HCT116 (cell line): ENCODE results near the gene MALL. TPM values are rescaled to one million over a fixed set of nuclear protein-coding genes. Genes with fewer than 3 reads are reported as not detected.
"Not testable (repeated sequence)": the region's sequence is repeated elsewhere in the genome, so short reads cannot be mapped to it uniquely, and the experiment has no call there.

Experiments used
- ATAC-seq: fragments of 200-7000 bp; cut with Tn5 transposase; 2 replicates; pipeline ENCODE4 v1.9.1; 2020; ENCODE audit warnings: mild to moderate bottlenecking, moderate library complexity
- BruUV-seq: library from RNA; stranded (reverse); fragments of 400-500 nt; replicated peaks from 2 replicates; lab custom pipeline; 2021; lab: Mats Ljungman, UMichigan
- CTCF ChIA-PET: fragments of 300-600 bp; sonication (Branson Sonifier 250); formaldehyde crosslinking; loops from one replicate; lab custom pipeline; 2021; ENCODE audit warnings: antibody characterized with exemption; lab: Charles Lee
- POLR2A ChIA-PET: fragments of 300-600, 350-600 bp; sonication (Branson Sonifier 250); formaldehyde crosslinking; loops from one replicate; lab custom pipeline; 2021; ENCODE audit warnings: antibody characterized with exemption; lab: Charles Lee
- RAD21 ChIA-PET, 2 experiments: fragments of 300-600 bp; sonication (Branson Sonifier 250); formaldehyde crosslinking; loops; one replicate each; lab custom pipeline; 2023; ENCODE audit warnings: low total read pairs in 2 of 2; ENCODE audit not compliant: uncharacterized antibody in 2 of 2, unreplicated experiment in 2 of 2, low non-redundant PET in 1 of 2; lab: Charles Lee
- DNase-seq: peaks from one replicate; pipeline ENCODE4 v3.0.0-alpha.2; 2010; ENCODE audit warnings: low read depth, low spot score
- H2AFZ ChIP-seq: fragments of 200-600 bp; shearing (Covaris generic), sonication (generic); 2 replicates; pipeline ENCODE4 v1.6.1; 2017; ENCODE audit warnings: low read depth, mixed run types, mixed read lengths, antibody characterized with exemption, low read length; ENCODE audit not compliant: poor library complexity, severe bottlenecking
- H3K27ac ChIP-seq: 2 replicates; pipeline ENCODE4 v1.5.1; 2012; ENCODE audit warnings: low read depth, low read length
- H3K27me3 ChIP-seq: fragments of 200-600 bp; sonication (generic); 2 replicates; pipeline ENCODE4 v1.6.1; 2016; ENCODE audit warnings: mixed run types, low read length, mixed read lengths; ENCODE audit not compliant: insufficient read depth
- H3K36me3 ChIP-seq, 2 experiments: fragments of 200-500 bp in 1 of 2; fragments of 200-600 bp in 1 of 2; sonication (Bioruptor generic) in 1 of 2; sonication (generic) in 1 of 2; 2 replicates each; pipeline versions ENCODE4 v1.5.1 to v1.6.1; 2014 to 2016; ENCODE audit warnings: low read length in 2 of 2, inconsistent platforms in 1 of 2, mixed read lengths in 1 of 2, mixed run types in 1 of 2; ENCODE audit not compliant: insufficient read depth in 2 of 2, control insufficient read depth in 1 of 2
- H3K4me1 ChIP-seq, 2 experiments: fragments of 200-600 bp in 1 of 2; sonication (generic) in 1 of 2; 2 replicates each; pipeline versions ENCODE4 v1.5.1 to v1.6.1; 2012 to 2017; ENCODE audit warnings: low read length in 2 of 2, inconsistent platforms in 1 of 2, mild to moderate bottlenecking in 1 of 2, mixed read lengths in 1 of 2, mixed run types in 1 of 2, moderate library complexity in 1 of 2; ENCODE audit not compliant: insufficient read depth in 2 of 2, control insufficient read depth in 1 of 2
- H3K4me2 ChIP-seq: fragments of 200-600 bp; sonication (generic); 2 replicates; pipeline ENCODE4 v1.6.1; 2017; ENCODE audit warnings: mixed run types, low read length, mixed read lengths
- H3K4me3 ChIP-seq, 2 experiments: fragments of 200-600 bp in 1 of 2; sonication (generic) in 1 of 2; replicated peaks in 1 of 2; 2 replicates each; pipeline ENCODE4 v1.5.1; 2011 to 2016; ENCODE audit warnings: low read length in 2 of 2, control low read depth in 1 of 2, low read depth in 1 of 2, mild to moderate bottlenecking in 1 of 2, mixed read lengths in 1 of 2, mixed run types in 1 of 2
- H3K79me2 ChIP-seq: fragments of 200-600 bp; sonication (generic); 2 replicates; pipeline ENCODE4 v1.6.1; 2017; ENCODE audit warnings: mild to moderate bottlenecking, mixed run types, low read length, moderate library complexity, mixed read lengths; ENCODE audit not compliant: insufficient read depth
- H3K9ac ChIP-seq: fragments of 200-600 bp; sonication (generic); 2 replicates; pipeline ENCODE4 v1.6.1; 2016; ENCODE audit warnings: low read length, mixed read lengths
- H3K9me2 ChIP-seq: fragments of 200-600 bp; sonication (generic), shearing (Covaris generic); 2 replicates; pipeline ENCODE4 v1.6.1; 2017; ENCODE audit warnings: mixed run types, mild to moderate bottlenecking, moderate library complexity; ENCODE audit not compliant: insufficient read depth
- H3K9me3 ChIP-seq, 2 experiments: fragments of 200-500 bp in 1 of 2; fragments of 200-600 bp in 1 of 2; sonication (Bioruptor generic) in 1 of 2; sonication (generic) in 1 of 2; 2 replicates each; pipeline ENCODE4 v1.6.1; 2014 to 2017; ENCODE audit warnings: low read length in 2 of 2, mixed read lengths in 2 of 2, inconsistent platforms in 1 of 2, low read depth in 1 of 2, mild to moderate bottlenecking in 1 of 2, mixed run types in 1 of 2, moderate library complexity in 1 of 2; ENCODE audit not compliant: control insufficient read depth in 1 of 2, insufficient read depth in 1 of 2
- H4K20me1 ChIP-seq: fragments of 200-600 bp; sonication (generic), shearing (Covaris generic); 2 replicates; pipeline ENCODE4 v1.6.1; 2017; ENCODE audit warnings: mixed run types, mild to moderate bottlenecking, moderate library complexity; ENCODE audit not compliant: insufficient read depth
- CBX3 ChIP-seq: IDR thresholded peaks from 2 replicates; pipeline ENCODE4 v1.6.1; 2012; ENCODE audit warnings: low read depth
- CEBPB ChIP-seq: IDR thresholded peaks from 2 replicates; pipeline ENCODE4 v1.6.1; 2012; ENCODE audit warnings: low read depth
- ELF1 ChIP-seq: IDR thresholded peaks from 2 replicates; pipeline ENCODE4 v1.6.1; 2012; ENCODE audit warnings: low read depth, borderline replicate concordance
- EZH2phosphoT487 ChIP-seq: fragments of 200-600 bp; IDR thresholded peaks from 2 replicates; pipeline ENCODE4 v1.6.1; 2018; ENCODE audit warnings: antibody characterized with exemption, borderline replicate concordance
- FOSL1 ChIP-seq: IDR thresholded peaks from 2 replicates; pipeline ENCODE4 v1.6.1; 2012; ENCODE audit warnings: low read depth
- JUND ChIP-seq: IDR thresholded peaks from 2 replicates; pipeline ENCODE4 v1.6.1; 2012
- POLR2A ChIP-seq: IDR thresholded peaks from 2 replicates; pipeline ENCODE4 v1.7.0; 2011; ENCODE audit warnings: borderline replicate concordance; ENCODE audit not compliant: insufficient read depth, insufficient read length; ENCODE audit errors: extremely low read depth
- POLR2AphosphoS5 ChIP-seq: IDR thresholded peaks from 2 replicates; pipeline ENCODE4 v1.6.1; 2011; ENCODE audit warnings: mild to moderate bottlenecking, low read depth, low read length, moderate library complexity
- RAD21 ChIP-seq: IDR thresholded peaks from 2 replicates; pipeline ENCODE4 v1.6.1; 2012; ENCODE audit warnings: low read depth, mild to moderate bottlenecking
- SP1 ChIP-seq: IDR thresholded peaks from 2 replicates; pipeline ENCODE4 v1.6.1; 2012; ENCODE audit warnings: low read depth
- SRF ChIP-seq: IDR thresholded peaks from 2 replicates; pipeline ENCODE4 v1.6.1; 2012; ENCODE audit warnings: low read depth
- TCF7L2 ChIP-seq: IDR thresholded peaks from 2 replicates; pipeline ENCODE4 v1.7.0; 2011; ENCODE audit warnings: borderline replicate concordance, inconsistent platforms; ENCODE audit not compliant: insufficient read depth, insufficient read length; ENCODE audit errors: extremely low read depth
- YY1 ChIP-seq: IDR thresholded peaks from 2 replicates; pipeline ENCODE4 v1.6.1; 2011; ENCODE audit warnings: low read length, low read depth, moderate library complexity, mild to moderate bottlenecking; ENCODE audit not compliant: insufficient replicate concordance; ENCODE audit errors: extremely low read depth
- intact Hi-C: fragments of 100-400 bp; cut with micrococcal nuclease; formaldehyde crosslinking; loops from 2 replicates; pipeline ENCODE4 v1.10.0; 2022
- total RNA-seq: library from RNA; stranded (reverse); gene quantifications from one replicate; pipeline ENCODE4 v1.2.1, GENCODE V29; 2021; ENCODE audit not compliant: unreplicated experiment
- TF ChIP-seq, protein P1 (sequence below): IDR thresholded peaks from 2 replicates; pipeline ENCODE4 v1.6.1; 2011; ENCODE audit warnings: mild to moderate bottlenecking, low read length, moderate library complexity; ENCODE audit not compliant: insufficient replicate concordance; ENCODE audit errors: extremely low read depth
- TF ChIP-seq, protein P2 (sequence below): IDR thresholded peaks from 2 replicates; pipeline ENCODE4 v1.6.1; 2012
- TF ChIP-seq, protein P3 (sequence below), 3 experiments: fragments of 200-600 bp in 1 of 3; sonication (generic) in 1 of 3; IDR thresholded peaks in 2 of 3; conservative IDR thresholded peaks in 1 of 3; 2 replicates each; pipeline ENCODE4 v1.5.1; 2012 to 2017; ENCODE audit warnings: low read depth in 2 of 3, low read length in 2 of 3, antibody characterized with exemption in 1 of 3, borderline replicate concordance in 1 of 3, control low read depth in 1 of 3, mild to moderate bottlenecking in 1 of 3, mixed read lengths in 1 of 3, mixed run types in 1 of 3, moderate library complexity in 1 of 3; ENCODE audit not compliant: insufficient read depth in 1 of 3

Gene MALL
- total RNA-seq, 1 experiment from 2014 or later = 223 TPM

DNA sequence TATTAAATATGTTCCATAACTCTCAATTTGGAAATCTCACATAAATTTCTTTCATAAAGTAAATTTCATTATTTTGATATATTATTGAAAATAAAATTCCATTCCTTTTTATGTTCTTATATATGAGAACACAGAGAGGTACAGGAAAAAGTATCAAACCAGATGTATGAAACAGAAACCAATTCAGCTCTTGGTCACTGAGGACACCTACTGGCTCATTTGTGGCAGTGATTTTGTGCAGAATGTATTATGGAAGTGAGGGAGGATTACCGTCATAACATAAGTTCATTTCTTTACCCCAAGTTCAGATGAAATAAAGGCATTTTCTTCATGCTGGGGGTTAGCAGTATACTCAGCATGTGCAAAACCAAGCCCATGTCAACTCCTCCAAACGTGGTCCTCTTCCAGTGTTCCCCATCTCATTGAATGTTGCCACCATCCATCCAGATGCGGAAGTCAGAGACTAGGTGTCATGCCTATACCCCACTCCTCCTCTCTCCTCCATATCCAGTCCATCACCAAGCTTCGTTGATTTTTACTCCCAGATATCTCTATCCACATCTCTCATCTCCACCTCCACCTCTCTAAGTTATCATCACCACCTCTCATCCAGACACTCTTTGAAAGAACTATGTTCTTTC, 41.7 kb upstream of the MALL start:
- H3K4me3 ChIP-seq = no peak overlapping the region
- H4K20me1 ChIP-seq = no peaks in the 10 kb centered on the region
- intact Hi-C loops = loop anchor here (2.0 kb wide), 1 partner anchor 42 kb away; the partner anchor contains the start of gene MALL
- peaks cover 0 to 9% of the 10 kb centered on the region in 2 experiments; a peak in 1 of 4 replicates for H3K4me1 ChIP-seq
- no peaks in the 10 kb centered on the region for H3K27me3 ChIP-seq
- POLR2A ChIA-PET = no interaction called here
- H3K9me3 ChIP-seq = peaks cover 0 to 26% of the 10 kb centered on the region in 2 experiments; a peak in 1 of 4 replicates
- ATAC-seq = peak; percentile 93
- H3K9ac ChIP-seq = no peak overlapping the region
- TF ChIP-seq CBX3 (peak; percentile 53; the same call in 1 of the 2 replicates), SRF (no peak), POLR2A (no peak), SP1 (no peak), TCF7L2 (no peak), JUND (no peak), RAD21 (peak; percentile 96), POLR2AphosphoS5 (no peak), EZH2phosphoT487 (no peak), FOSL1 (no peak), YY1 (no peak), CEBPB (no peak), ELF1 (no peak; the same call in 1 of the 2 replicates)
- TF ChIP-seq, protein P1, sequence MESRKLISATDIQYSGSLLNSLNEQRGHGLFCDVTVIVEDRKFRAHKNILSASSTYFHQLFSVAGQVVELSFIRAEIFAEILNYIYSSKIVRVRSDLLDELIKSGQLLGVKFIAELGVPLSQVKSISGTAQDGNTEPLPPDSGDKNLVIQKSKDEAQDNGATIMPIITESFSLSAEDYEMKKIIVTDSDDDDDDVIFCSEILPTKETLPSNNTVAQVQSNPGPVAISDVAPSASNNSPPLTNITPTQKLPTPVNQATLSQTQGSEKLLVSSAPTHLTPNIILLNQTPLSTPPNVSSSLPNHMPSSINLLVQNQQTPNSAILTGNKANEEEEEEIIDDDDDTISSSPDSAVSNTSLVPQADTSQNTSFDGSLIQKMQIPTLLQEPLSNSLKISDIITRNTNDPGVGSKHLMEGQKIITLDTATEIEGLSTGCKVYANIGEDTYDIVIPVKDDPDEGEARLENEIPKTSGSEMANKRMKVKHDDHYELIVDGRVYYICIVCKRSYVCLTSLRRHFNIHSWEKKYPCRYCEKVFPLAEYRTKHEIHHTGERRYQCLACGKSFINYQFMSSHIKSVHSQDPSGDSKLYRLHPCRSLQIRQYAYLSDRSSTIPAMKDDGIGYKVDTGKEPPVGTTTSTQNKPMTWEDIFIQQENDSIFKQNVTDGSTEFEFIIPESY = no peak
- TF ChIP-seq, protein P2, sequence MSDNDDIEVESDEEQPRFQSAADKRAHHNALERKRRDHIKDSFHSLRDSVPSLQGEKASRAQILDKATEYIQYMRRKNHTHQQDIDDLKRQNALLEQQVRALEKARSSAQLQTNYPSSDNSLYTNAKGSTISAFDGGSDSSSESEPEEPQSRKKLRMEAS = no peak; the same call in 1 of the 2 replicates
- TF ChIP-seq, protein P3, sequence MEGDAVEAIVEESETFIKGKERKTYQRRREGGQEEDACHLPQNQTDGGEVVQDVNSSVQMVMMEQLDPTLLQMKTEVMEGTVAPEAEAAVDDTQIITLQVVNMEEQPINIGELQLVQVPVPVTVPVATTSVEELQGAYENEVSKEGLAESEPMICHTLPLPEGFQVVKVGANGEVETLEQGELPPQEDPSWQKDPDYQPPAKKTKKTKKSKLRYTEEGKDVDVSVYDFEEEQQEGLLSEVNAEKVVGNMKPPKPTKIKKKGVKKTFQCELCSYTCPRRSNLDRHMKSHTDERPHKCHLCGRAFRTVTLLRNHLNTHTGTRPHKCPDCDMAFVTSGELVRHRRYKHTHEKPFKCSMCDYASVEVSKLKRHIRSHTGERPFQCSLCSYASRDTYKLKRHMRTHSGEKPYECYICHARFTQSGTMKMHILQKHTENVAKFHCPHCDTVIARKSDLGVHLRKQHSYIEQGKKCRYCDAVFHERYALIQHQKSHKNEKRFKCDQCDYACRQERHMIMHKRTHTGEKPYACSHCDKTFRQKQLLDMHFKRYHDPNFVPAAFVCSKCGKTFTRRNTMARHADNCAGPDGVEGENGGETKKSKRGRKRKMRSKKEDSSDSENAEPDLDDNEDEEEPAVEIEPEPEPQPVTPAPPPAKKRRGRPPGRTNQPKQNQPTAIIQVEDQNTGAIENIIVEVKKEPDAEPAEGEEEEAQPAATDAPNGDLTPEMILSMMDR (IDR thresholded peaks at IDR 0.05 in 2 of 3, conservative IDR thresholded peaks at IDR 0.05 in 1 of 3; ENCODE audit: borderline replicate concordance in 1 of 3, insufficient read depth in 1 of 3, low read depth in 2 of 3, low read length in 2 of 3) = peak; percentile 80 to 92 (median 84)
- TF ChIP-seq, all 23 proteins: peak for 3
- Histone ChIP-seq H3K79me2 (no peaks in the 10 kb centered on the region), H3K27ac (peak overlapping the region; percentile 1; the same call in 1 of the 2 replicates), H3K4me2 (peak overlapping the region; percentile 49), H2AFZ (peak overlapping the region; percentile 86), H3K36me3 (peaks cover 0 to 24% of the 10 kb centered on the region in 2 experiments; a peak in 1 of 4 replicates), H3K9me2 (no peaks in the 10 kb centered on the region)
- peak; percentile 66 for DNase-seq
- CTCF ChIA-PET = interaction anchor here (0.8 to 1.5 kb wide), 7 partner anchors 9 to 51 kb away, joined by 3 to 8 read pairs (median 4); partner anchors contain the start of gene MALL
- BruUV-seq = no TSS peak
- RAD21 ChIA-PET = no interaction called here

DNA sequence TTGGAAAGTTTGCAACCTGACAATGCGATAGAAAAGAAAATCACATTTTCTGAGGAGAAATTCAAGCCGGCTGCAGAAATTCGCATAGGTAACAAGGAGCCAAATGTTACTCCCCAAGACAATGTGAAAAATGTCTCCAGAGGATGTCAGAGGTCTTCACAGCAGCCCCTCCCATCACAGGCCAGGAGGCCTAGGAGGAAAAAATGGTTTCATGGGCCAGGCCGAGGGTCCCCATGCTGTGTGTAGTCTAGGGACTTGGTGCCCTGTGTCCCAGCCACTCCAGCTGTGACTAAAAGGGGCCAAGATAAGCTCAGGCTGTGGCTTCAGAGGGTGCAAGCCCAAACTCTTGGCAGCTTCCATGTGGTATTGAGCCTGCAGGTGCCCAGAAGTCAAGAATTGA, 39.2 kb upstream of the MALL start:
- RAD21 ChIA-PET, ATAC-seq: not testable (repeated sequence)

More for the DNA sequence above, 39.2 kb upstream of the MALL start:
- H4K20me1 ChIP-seq, BruUV-seq, H3K9me2 ChIP-seq, H3K4me3 ChIP-seq, POLR2A ChIA-PET, DNase-seq, H3K27me3 ChIP-seq, H3K4me2 ChIP-seq, intact Hi-C loops, H3K27ac ChIP-seq, H3K9ac ChIP-seq, H2AFZ ChIP-seq, CTCF ChIA-PET, H3K79me2 ChIP-seq: not testable (repeated sequence)
- Histone ChIP-seq H3K36me3 (peaks cover 0 to 24% of the 10 kb centered on the region in 2 experiments; a peak in 1 of 4 replicates), H3K9me3 (peaks cover 0 to 26% of the 10 kb centered on the region in 2 experiments; a peak in 1 of 4 replicates), H3K4me1 (peaks cover 16 to 33% of the 10 kb centered on the region in 2 experiments)
